Activated CD8-positive, alpha-beta memory T cell treated with anti-CD3 and anti-CD28 coated beads for 48 hours (primary cell): ENCODE measurements around the gene EME2.

Experiments used
- DNase-seq, 3 experiments: peaks; one replicate each; pipeline ENCODE4 v3.0.0-alpha.2; 2020; ENCODE audit warnings: low read depth in 2 of 3, low spot score in 2 of 3

The EME2 gene

GRCh38 chr16:1777375-1778199 is 5.0 kb downstream of the EME2 start:
- DNase-seq: no peak

DNA sequence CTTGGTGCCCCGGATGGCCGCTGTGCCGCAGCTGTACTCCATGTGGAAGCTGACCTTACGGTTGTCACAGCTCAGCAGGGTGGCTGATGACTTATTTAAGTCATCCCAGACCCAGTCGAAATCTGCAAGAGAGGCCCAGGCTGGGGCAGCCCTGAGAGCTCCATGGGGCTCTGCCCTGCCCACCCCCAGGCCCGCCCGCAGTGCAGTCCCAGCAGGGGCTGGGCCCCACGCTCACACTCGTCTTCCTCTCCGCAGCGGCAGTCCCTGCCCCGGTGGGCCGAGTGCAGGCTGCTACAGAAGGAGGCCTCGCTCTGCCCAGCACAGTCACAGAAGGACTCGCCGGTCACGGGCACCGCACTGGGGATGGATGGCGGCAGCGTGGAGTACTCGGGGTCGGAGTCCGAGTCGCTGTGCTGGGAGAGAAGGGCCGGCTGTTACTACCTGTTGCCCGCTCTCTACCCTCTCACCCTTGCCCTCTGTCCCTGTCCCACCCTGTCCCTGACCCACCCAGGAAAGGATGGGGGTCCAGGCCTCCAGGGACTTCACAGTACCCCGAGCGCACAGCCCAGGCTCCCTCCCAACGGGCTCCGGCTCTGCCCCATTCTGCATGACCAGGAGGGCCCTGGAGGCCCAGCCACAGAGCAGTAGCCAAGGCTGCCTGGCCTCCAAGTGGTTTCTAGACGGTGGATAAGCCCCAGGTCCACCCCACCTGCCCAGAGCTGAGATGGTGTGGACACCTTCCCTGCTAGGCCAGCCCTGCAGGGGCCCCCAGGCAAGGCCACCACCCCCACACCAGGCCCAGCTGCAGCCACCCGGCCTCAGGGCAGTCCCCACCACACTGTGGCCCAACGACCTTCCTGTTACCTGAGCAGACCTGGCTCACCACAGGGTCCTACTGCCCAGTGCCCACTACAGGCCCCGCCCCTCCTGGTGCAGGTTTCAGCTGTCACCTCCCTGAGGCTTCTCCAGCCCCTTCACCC is 5.9 kb downstream of the EME2 start:
- DNase-seq: no peak

GRCh38 chr16:1779234-1779701 is 6.7 kb downstream of the EME2 start:
- DNase-seq: no peak

- no peak for DNase-seq
Observed at GRCh38 chr16:1779741-1780676, 7.4 kb downstream of the EME2 start.

GRCh38 chr16:1780677-1781072 is 8.1 kb downstream of the EME2 start:
- DNase-seq: no peak

DNA sequence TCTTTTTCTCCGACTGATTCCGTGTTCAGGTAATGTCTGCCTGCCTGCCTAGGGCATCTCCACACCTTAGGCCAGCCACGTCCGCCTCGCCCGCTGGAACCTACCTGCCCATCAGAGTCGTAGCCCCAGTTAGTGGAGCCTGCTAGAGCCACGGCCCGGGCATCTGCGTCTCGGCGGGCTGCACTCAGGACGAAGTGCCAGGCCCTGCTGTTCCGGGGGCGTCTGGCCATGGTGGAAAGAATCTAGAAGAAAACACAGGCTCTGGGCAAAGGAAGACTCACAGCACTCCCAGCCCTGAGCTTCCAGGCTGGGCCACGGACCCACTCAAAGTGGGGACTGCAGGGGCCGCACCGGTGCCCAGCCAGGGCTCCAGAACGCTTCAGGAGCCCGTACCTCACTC is 8.6 kb downstream of the EME2 start:
- DNase-seq: no peak

DNA sequence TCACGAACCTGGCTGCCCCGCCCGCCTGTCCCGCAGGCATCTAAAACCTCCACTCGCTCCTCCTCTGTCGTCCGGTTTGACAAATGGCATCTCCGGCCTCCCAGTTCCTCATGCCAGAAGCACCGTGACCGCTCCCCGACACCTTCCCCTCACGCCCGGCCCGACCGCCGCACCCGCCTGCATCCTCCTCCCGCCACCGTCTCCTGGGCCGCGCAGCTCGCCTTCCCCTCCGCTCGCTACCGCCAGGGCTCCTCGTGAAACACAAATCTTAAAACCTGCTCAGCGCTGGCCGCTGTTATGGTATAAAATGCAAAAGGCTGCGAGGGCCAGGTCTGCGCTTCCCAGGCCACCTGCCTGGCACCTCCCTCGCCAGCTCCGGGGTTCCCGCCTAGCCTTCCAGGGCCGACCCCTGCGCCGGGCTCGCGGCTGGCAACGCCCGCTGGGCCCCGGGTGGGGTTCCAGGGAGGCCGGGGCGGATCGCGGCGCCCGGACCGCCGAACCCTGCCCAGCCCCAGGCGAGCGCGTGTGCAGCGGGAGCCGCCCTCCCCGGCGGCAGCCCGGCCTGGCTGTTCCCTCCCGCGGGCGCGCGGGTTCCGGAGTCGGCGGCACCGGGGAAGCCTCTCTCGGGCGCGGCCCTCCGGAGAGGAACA is 9.3 kb downstream of the EME2 start:
- no peak for DNase-seq

DNA sequence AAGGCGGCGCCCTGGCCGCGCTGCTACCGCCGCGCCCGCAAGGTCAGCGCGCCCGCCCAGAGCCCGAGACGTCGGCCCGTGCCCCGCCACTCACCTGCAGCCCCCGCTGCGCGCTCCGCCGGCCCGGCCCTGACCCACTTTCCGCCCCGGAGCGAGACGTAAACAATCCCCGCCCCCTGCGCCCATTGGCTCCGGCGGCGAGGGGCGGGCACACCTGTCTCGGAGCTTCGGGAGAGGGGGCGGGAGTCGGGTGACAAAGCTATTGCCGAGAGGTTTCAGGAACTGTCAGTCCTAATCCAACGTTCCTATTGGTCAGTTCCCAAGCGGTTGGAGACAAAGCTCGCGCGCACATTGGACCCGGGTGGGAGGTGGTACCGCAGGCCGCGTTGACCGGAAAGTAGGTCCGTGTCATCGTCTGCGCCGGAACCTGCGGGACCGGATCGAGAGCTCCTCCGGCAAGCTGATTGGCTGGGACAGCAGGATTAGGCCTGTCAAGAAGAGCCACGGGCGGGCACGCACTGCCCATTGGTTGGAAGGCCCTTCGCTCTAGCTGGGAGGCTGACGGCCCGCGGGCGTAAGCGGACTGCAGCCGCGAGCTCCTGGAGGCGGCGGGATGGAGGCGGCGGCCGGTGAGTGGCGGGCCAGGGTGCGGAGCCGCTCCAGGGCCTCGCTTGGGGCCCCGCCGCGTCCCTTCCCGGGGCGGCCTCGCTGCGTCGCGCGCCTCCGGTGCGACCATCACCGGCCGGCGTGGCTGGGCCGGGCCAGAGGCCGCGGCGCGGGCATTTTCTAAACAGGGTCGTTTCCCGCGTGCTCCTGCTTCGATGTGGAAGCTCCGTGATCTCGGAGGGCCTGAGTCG is 10.0 kb downstream of the EME2 start, which contains the start of the genes NUBP2 and SPSB3:
Gene NUBP2, plus strand, starts transcription at position 553 of the 857 bp plus-strand sequence. Its CDS starts 61 bp downstream, at position 614.
Gene SPSB3, minus strand, starts transcription at position 164 of the 857 bp plus-strand sequence. CDS start 1,088 bp downstream, outside the sequence.
- peak; percentile 83 to 97 (median 95) for DNase-seq

GRCh38 chr16:1784977-1785845 is 12.6 kb downstream of the EME2 start:
- DNase-seq: no peak

DNA sequence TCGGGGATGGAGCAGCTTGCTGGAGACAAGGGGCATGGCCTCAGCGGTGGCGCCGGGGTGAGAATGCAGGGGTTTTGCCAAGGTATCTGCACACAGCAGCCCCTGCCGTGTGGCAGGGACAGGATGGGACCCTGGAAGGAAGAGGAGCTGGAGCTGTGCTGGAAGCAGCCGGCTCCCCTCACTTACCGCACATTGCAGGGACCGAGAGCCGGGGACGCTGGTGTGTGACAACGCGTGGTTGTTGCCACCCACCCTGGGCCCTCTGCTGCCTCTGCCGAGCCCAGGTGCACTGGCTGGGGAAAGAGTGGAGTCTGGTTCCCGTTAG is 13.2 kb downstream of the EME2 start:
- DNase-seq: no peak

- no peak for DNase-seq
Observed at GRCh38 chr16:1786242-1787055, 13.8 kb downstream of the EME2 start.

DNA sequence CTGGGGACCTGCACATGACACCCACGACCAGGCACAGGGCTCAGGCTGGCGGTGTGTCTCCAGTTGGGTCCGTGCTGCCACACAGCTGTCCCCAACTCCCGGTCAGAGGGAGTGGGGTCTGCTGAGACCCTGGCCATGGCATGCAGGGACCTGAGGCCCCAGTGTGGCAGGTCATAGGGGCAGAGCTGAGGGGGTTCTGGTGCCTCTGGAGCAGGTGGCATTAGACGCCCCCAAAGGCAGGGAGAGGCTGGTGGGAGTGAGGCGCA is 14.4 kb downstream of the EME2 start:
- no peak for DNase-seq

GRCh38 chr16:1787322-1788094 is 14.9 kb downstream of the EME2 start:
- no peak for DNase-seq

GRCh38 chr16:1788095-1788707 is 15.6 kb downstream of the EME2 start:
- no peak for DNase-seq

- DNase-seq: no peak
Observed at GRCh38 chr16:1788708-1789100, 16.1 kb downstream of the EME2 start.

DNA sequence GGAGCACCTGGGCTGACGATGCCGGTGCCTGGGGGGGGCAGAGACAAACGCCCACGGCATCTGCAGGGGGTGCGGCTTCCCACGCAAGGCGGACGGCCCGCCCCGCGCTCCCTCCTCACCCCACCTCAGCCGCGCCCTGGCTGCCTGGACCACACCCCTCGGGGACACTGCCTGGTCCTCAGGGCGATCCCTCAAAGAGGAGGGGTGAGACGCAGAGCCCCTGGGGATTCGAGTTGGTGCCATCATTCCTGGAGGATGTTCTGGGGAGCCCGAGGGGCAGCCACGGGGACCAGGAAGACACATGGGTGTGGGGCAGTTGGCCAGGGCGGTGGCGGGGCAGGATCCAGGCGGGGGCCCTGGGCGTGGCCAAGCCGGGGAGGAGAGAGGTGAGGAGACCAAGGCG is 17.0 kb downstream of the EME2 start:
- no peak for DNase-seq

DNA sequence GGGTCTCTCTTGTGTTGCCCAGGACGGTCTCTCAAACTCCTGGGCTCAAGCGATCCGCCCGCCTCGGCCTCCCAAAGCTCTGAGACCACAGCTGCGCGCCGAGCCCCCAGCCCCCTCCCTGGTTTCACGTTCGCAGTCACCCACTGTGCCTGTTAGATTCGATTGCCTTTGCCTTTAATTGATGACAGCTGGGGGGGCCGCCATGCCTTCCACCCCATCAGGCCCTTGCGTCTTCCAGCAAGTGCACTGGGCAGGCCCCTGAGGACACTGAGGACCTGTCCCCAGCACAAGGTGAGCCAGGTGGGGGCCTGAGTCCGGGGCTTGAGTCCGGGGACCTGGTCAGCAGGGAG is 17.6 kb downstream of the EME2 start:
- DNase-seq: no peak
